MM.1S (cell line): ENCODE data around the gene MPRIP.

Experiments used
- CTCF ChIP-seq: fragments of 300-600 bp; sonication (generic); IDR thresholded peaks from 2 replicates; pipeline ENCODE4 v1.5.1; 2016; ENCODE audit warnings: antibody characterized with exemption, low read length, mixed read lengths
- EZH2 ChIP-seq: fragments of 300-600 bp; sonication (generic); optimal IDR thresholded peaks from 2 replicates; pipeline ENCODE3; 2017; ENCODE audit warnings: low read depth, mild to moderate bottlenecking, antibody characterized with exemption, low read length, mixed read lengths

DNA sequence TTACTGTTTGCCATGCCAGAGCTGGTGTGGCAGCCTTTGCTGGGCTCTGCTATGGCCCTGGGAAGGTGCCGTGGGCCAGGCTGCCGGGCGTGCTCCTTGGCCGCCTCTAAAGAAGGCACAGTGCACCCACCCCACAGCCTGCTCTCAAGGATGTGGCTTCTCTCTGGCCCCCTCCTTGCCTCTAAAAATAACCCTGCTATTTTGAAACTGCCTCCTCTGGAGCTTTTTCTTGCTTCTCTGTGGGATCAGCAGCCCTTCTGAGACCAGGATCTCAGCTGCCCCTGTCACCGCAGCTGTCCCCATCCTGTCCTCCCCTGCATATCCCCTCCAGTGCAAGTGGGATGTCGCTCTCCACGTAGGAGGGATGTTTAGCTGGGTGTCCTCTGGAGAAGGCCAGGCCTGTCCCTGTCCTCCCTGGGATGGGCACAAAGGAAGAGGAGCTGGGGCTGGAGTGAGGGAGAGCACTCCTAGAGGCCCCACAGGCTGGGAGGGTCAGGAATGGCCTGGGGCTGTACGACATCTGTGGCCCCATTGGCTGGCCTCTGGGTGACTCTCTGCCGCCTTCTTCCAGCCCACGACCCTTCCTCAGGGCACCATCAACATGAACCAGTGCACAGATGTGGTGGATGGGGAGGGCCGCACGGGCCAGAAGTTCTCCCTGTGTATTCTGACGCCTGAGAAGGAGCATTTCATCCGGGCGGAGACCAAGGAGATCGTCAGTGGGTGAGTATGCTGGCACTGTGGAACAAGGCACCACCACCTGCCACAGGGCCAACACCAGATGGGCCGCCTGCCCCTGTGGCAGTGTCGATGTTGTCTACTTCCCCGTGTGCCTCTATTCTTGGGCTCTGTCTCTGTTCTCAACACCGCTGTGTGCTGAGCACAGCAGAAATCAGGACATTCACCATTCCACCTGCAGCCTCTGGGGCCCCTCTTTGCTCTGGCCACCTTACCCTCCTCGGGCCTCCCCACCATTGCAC, 84.2 kb downstream of the MPRIP start:
- TF ChIP-seq CTCF: no peak
- no peak for TF ChIP-seq EZH2
